ENCODE results near the gene ACTN2.

Gene ACTN2

DNA sequence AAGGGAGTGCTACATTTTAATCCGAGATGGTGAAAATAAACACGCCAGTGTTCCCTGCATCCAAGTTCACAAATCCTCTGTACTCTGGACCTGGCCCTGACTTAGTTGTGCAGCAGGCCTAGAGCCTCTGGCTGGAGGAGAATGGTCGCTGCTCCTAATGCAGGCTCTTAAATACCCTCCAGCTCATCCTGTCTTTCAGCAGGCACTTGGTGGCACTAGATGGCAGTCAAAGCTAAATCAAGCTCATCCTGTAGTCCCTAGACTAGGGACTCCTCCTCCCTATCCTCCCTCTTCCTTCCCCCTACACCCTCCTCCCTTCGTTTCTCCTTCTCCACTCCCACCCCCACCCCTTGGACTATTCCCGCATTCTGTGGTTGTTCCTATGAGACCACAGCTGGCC is 67.2 kb downstream of the ACTN2 start:
- Histone ChIP-seq H4K8ac (ENCODE audit: low read length) (peak overlapping the region; percentile 54), H3K4me1 (ENCODE audit: control insufficient read depth, insufficient read depth, low read depth, low read length) (peaks cover 3% of the 10 kb centered on the region), H3K23ac (ENCODE audit: low read length in 2 of 2) (no peak overlapping the region), H2BK5ac (ENCODE audit: low read depth, low read length, poor library complexity, severe bottlenecking) (no peak overlapping the region), H3K9me3 (ENCODE audit: control insufficient read depth, low read length) (no peaks in the 10 kb centered on the region), H3K79me1 (replicated peaks; ENCODE audit: low read length, poor library complexity, severe bottlenecking) (no peaks in the 10 kb centered on the region), H2AK5ac (ENCODE audit: low read length, severe bottlenecking) (no peak overlapping the region), H3K27ac (ENCODE audit: low read length, poor library complexity, severe bottlenecking) (no peak overlapping the region), H3K9ac (ENCODE audit: low read length) (no peak overlapping the region), H3K4me3 (ENCODE audit: insufficient read depth in 1 of 2, low read depth in 1 of 2, low read length in 2 of 2) (no peak overlapping the region), H3K4me2 (ENCODE audit: low read length, poor library complexity, severe bottlenecking) (no peak overlapping the region), H2BK12ac (ENCODE audit: low read length in 2 of 2) (no peak overlapping the region), H3K27me3 (ENCODE audit: control insufficient read depth in 1 of 2, insufficient read depth in 1 of 2, low read length in 2 of 2) (peaks cover 0 to under 1% of the 10 kb centered on the region in 2 experiments), H3K14ac (ENCODE audit: low read length in 2 of 2) (no peak overlapping the region), H3K4ac (ENCODE audit: low read depth in 1 of 2, low read length in 2 of 2) (no peak overlapping the region), H3K36me3 (ENCODE audit: control insufficient read depth in 1 of 2, insufficient read depth in 2 of 2, low read depth in 1 of 2, low read length in 2 of 2) (no peaks in the 10 kb centered on the region), H4K91ac (ENCODE audit: low read length) (no peak overlapping the region), H3K18ac (ENCODE audit: low read depth in 1 of 2, low read length in 2 of 2) (no peak overlapping the region), H2AFZ (ENCODE audit: low read depth, low read length) (no peak overlapping the region), H2BK15ac (ENCODE audit: low read depth, poor library complexity, severe bottlenecking) (no peak overlapping the region), H2BK120ac (ENCODE audit: low read depth, low read length) (no peak overlapping the region)
- DNase-seq = peak; percentile 54
- 57% methylated on average over 5 of the region's 5 CpGs for WGBS

DNA sequence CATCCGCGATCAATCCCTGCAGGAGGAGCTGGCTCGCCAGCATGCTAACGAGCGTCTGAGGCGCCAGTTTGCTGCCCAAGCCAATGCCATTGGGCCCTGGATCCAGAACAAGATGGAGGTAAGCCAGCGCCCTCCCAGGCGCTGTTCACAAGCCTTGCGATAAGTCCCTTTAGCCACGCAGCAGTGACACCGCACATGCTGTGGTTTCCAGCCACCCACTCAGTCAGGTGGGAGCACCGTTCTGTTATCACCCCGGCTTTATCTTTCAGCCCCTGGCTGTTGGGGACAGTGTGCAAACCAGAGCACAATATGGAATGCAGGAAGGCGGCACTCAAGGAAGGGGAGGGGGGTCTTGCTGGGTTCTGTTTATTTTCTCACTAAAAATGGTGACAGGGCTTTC is 67.7 kb downstream of the ACTN2 start:
- H3K18ac ChIP-seq (ENCODE audit: low read depth in 1 of 2, low read length in 2 of 2) = no peak overlapping the region
- no peak overlapping the region for H3K23ac ChIP-seq (ENCODE audit: low read length in 2 of 2)
- H2BK12ac ChIP-seq (ENCODE audit: low read length in 2 of 2) = no peak overlapping the region
- no peak overlapping the region for H2BK5ac ChIP-seq (ENCODE audit: low read depth, low read length, poor library complexity, severe bottlenecking)
- no peak overlapping the region for H3K4me3 ChIP-seq (ENCODE audit: insufficient read depth in 1 of 2, low read depth in 1 of 2, low read length in 2 of 2)
- no peak overlapping the region for H3K14ac ChIP-seq (ENCODE audit: low read length in 2 of 2)
- no peaks in the 10 kb centered on the region for H3K36me3 ChIP-seq (ENCODE audit: control insufficient read depth in 1 of 2, insufficient read depth in 2 of 2, low read depth in 1 of 2, low read length in 2 of 2)
- no peak overlapping the region for H2AFZ ChIP-seq (ENCODE audit: low read depth, low read length)
- no peaks in the 10 kb centered on the region for H3K9me3 ChIP-seq (ENCODE audit: control insufficient read depth, low read length)
- peak overlapping the region; percentile 23 for H4K8ac ChIP-seq (ENCODE audit: low read length)
- no peaks in the 10 kb centered on the region for H3K79me1 ChIP-seq (replicated peaks; ENCODE audit: low read length, poor library complexity, severe bottlenecking)
- H3K27me3 ChIP-seq (ENCODE audit: control insufficient read depth in 1 of 2, insufficient read depth in 1 of 2, low read length in 2 of 2) = no peaks in the 10 kb centered on the region
- no peak overlapping the region for H2BK120ac ChIP-seq (ENCODE audit: low read depth, low read length)
- 87% methylated on average over 14 of the region's 14 CpGs for WGBS
- H3K4me1 ChIP-seq (ENCODE audit: control insufficient read depth, insufficient read depth, low read depth, low read length) = peaks cover 3% of the 10 kb centered on the region
- DNase-seq = no peak
- no peak overlapping the region for H3K9ac ChIP-seq (ENCODE audit: low read length)
- H3K4me2 ChIP-seq (ENCODE audit: low read length, poor library complexity, severe bottlenecking) = no peak overlapping the region
- no peak overlapping the region for H2BK15ac ChIP-seq (ENCODE audit: low read depth, poor library complexity, severe bottlenecking)
- H3K27ac ChIP-seq (ENCODE audit: low read length, poor library complexity, severe bottlenecking) = no peak overlapping the region
- no peak overlapping the region for H3K4ac ChIP-seq (ENCODE audit: low read depth in 1 of 2, low read length in 2 of 2)
- H2AK5ac ChIP-seq (ENCODE audit: low read length, severe bottlenecking) = no peak overlapping the region
- H4K91ac ChIP-seq (ENCODE audit: low read length) = peak overlapping the region; percentile 50

DNA sequence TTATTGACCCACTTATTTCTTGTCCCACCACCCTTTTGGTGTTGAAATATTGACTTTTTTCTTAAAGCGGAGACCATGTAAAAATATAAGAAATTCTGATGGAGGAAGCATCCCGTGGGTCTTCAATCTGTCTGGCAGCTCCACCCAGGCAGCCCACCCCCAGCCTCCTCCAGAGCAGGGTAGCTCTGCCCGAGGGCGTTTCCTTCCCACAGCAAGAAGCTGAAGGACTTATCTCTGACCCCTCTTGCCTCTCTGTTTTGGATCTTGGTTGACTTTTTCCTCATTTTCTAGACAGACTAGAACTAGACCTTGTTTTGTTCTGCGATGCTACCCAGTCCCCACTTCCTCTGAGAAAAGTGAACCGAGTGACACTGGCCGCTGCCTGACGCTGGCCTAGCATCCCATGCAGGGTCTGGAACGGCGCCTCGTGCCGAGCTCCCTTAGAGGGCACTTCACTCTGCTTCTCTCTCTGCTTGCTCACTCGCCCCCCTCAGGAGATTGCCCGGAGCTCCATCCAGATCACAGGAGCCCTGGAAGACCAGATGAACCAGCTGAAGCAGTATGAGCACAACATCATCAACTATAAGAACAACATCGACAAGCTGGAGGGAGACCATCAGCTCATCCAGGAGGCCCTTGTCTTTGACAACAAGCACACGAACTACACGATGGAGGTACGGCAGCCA is 68.4 kb downstream of the ACTN2 start:
- 93% methylated on average over 18 of the region's 18 CpGs for WGBS
- peaks cover 3% of the 10 kb centered on the region for H3K4me1 ChIP-seq (ENCODE audit: control insufficient read depth, insufficient read depth, low read depth, low read length)
- H3K14ac ChIP-seq (ENCODE audit: low read length in 2 of 2) = no peak overlapping the region
- no peak overlapping the region for H4K8ac ChIP-seq (ENCODE audit: low read length)
- no peak overlapping the region for H3K9ac ChIP-seq (ENCODE audit: low read length)
- no peak overlapping the region for H3K4me2 ChIP-seq (ENCODE audit: low read length, poor library complexity, severe bottlenecking)
- DNase-seq = no peak
- H3K4me3 ChIP-seq (ENCODE audit: insufficient read depth in 1 of 2, low read depth in 1 of 2, low read length in 2 of 2) = no peak overlapping the region
- H2BK15ac ChIP-seq (ENCODE audit: low read depth, poor library complexity, severe bottlenecking) = no peak overlapping the region
- no peak overlapping the region for H3K18ac ChIP-seq (ENCODE audit: low read depth in 1 of 2, low read length in 2 of 2)
- H3K9me3 ChIP-seq (ENCODE audit: control insufficient read depth, low read length) = no peaks in the 10 kb centered on the region
- no peak overlapping the region for H2AK5ac ChIP-seq (ENCODE audit: low read length, severe bottlenecking)
- H3K27me3 ChIP-seq (ENCODE audit: control insufficient read depth in 1 of 2, insufficient read depth in 1 of 2, low read length in 2 of 2) = no peaks in the 10 kb centered on the region
- no peak overlapping the region for H2AFZ ChIP-seq (ENCODE audit: low read depth, low read length)
- H3K36me3 ChIP-seq (ENCODE audit: control insufficient read depth in 1 of 2, insufficient read depth in 2 of 2, low read depth in 1 of 2, low read length in 2 of 2) = no peaks in the 10 kb centered on the region
- H2BK120ac ChIP-seq (ENCODE audit: low read depth, low read length) = no peak overlapping the region
- no peak overlapping the region for H2BK5ac ChIP-seq (ENCODE audit: low read depth, low read length, poor library complexity, severe bottlenecking)
- H2BK12ac ChIP-seq (ENCODE audit: low read length in 2 of 2) = no peak overlapping the region
- H3K4ac ChIP-seq (ENCODE audit: low read depth in 1 of 2, low read length in 2 of 2) = no peak overlapping the region
- H3K79me1 ChIP-seq (replicated peaks; ENCODE audit: low read length, poor library complexity, severe bottlenecking) = no peaks in the 10 kb centered on the region
- H3K27ac ChIP-seq (ENCODE audit: low read length, poor library complexity, severe bottlenecking) = no peak overlapping the region
- no peak overlapping the region for H4K91ac ChIP-seq (ENCODE audit: low read length)
- no peak overlapping the region for H3K23ac ChIP-seq (ENCODE audit: low read length in 2 of 2)

DNA sequence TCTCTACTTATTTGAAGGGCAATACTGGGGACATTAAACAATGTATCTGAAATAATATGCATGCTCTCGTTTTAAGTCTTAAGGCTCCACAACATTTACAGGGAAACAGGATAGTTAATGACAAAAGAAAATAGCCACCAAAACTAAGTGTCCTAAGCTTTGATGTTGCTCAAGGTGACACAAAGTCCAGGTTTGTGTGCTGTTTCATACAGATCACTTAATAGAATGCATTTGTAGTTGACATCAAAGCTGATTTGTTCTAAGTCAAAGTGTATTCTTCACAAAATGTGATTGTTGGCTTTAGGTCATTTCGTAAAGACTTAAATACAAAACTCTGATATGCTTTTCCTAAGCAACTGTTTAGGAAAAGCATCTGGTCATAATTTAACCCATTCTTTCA is 71.3 kb downstream of the ACTN2 start:
- no peak overlapping the region for H2AFZ ChIP-seq (ENCODE audit: low read depth, low read length)
- no peak overlapping the region for H4K91ac ChIP-seq (ENCODE audit: low read length)
- H3K4me2 ChIP-seq (ENCODE audit: low read length, poor library complexity, severe bottlenecking) = no peak overlapping the region
- H2AK5ac ChIP-seq (ENCODE audit: low read length, severe bottlenecking) = no peak overlapping the region
- no peak overlapping the region for H2BK15ac ChIP-seq (ENCODE audit: low read depth, poor library complexity, severe bottlenecking)
- H3K79me1 ChIP-seq (replicated peaks; ENCODE audit: low read length, poor library complexity, severe bottlenecking) = no peaks in the 10 kb centered on the region
- H3K27me3 ChIP-seq (ENCODE audit: control insufficient read depth in 1 of 2, insufficient read depth in 1 of 2, low read length in 2 of 2) = no peaks in the 10 kb centered on the region
- H3K9me3 ChIP-seq (ENCODE audit: control insufficient read depth, low read length) = no peaks in the 10 kb centered on the region
- WGBS = no CpG with 5 or more reads among the region's 2 CpGs
- no peak overlapping the region for H3K4ac ChIP-seq (ENCODE audit: low read depth in 1 of 2, low read length in 2 of 2)
- no peak overlapping the region for H2BK5ac ChIP-seq (ENCODE audit: low read depth, low read length, poor library complexity, severe bottlenecking)
- no peak overlapping the region for H3K27ac ChIP-seq (ENCODE audit: low read length, poor library complexity, severe bottlenecking)
- peaks cover 3% of the 10 kb centered on the region for H3K4me1 ChIP-seq (ENCODE audit: control insufficient read depth, insufficient read depth, low read depth, low read length)
- no peak overlapping the region for H2BK120ac ChIP-seq (ENCODE audit: low read depth, low read length)
- H3K14ac ChIP-seq (ENCODE audit: low read length in 2 of 2) = no peak overlapping the region
- H3K36me3 ChIP-seq (ENCODE audit: control insufficient read depth in 1 of 2, insufficient read depth in 2 of 2, low read depth in 1 of 2, low read length in 2 of 2) = no peaks in the 10 kb centered on the region
- no peak overlapping the region for H3K9ac ChIP-seq (ENCODE audit: low read length)
- no peak overlapping the region for H3K18ac ChIP-seq (ENCODE audit: low read depth in 1 of 2, low read length in 2 of 2)
- no peak overlapping the region for H2BK12ac ChIP-seq (ENCODE audit: low read length in 2 of 2)
- no peak for DNase-seq
- no peak overlapping the region for H3K23ac ChIP-seq (ENCODE audit: low read length in 2 of 2)
- H3K4me3 ChIP-seq (ENCODE audit: insufficient read depth in 1 of 2, low read depth in 1 of 2, low read length in 2 of 2) = no peak overlapping the region
- H4K8ac ChIP-seq (ENCODE audit: low read length) = no peak overlapping the region

Measured in mesenchymal stem cell (in vitro differentiated cells and primary cell).